HepG2 (cell line): ENCODE measurements around the gene P3H2.

Source experiments
- ATF1 ChIP-seq: IDR thresholded peaks from 2 replicates; pipeline ENCODE4 v1.6.1; 2016; ENCODE audit warnings: mild to moderate bottlenecking, control low read depth
- CTCF ChIP-seq: sonication (generic); formaldehyde crosslinking; IDR thresholded peaks from 2 replicates; pipeline ENCODE4 v1.5.0; 2020; ENCODE audit warnings: mild to moderate bottlenecking, missing genetic modification reagents, moderate library complexity
- E2F5 ChIP-seq: sonication (generic); formaldehyde crosslinking; conservative IDR thresholded peaks from 2 replicates; pipeline ENCODE4 v1.4.0; 2020; ENCODE audit warnings: missing genetic modification reagents
- ETV6 ChIP-seq: sonication (generic); formaldehyde crosslinking; conservative IDR thresholded peaks from 2 replicates; pipeline ENCODE4 v1.4.0; 2020; ENCODE audit warnings: missing genetic modification reagents
- EZH2 ChIP-seq: conservative IDR thresholded peaks from 2 replicates; pipeline ENCODE4 v1.6.1; 2012; ENCODE audit warnings: mild to moderate bottlenecking, low read depth, low read length, moderate library complexity
- FOXK2 ChIP-seq: fragments of 450-650 bp; IDR thresholded peaks from 2 replicates; pipeline ENCODE4 v1.6.1; 2016
- GTF2F1 ChIP-seq: fragments of 150-350 bp; IDR thresholded peaks from 2 replicates; pipeline ENCODE4 v1.6.1; 2014; ENCODE audit warnings: low read length
- KDM1A ChIP-seq: IDR thresholded peaks from 2 replicates; pipeline ENCODE4 v1.6.1; 2016; ENCODE audit warnings: missing compliant biosample characterization
- KLF13 ChIP-seq: sonication (generic); formaldehyde crosslinking; IDR thresholded peaks from 2 replicates; pipeline ENCODE4 v1.4.0; 2020; ENCODE audit warnings: mild to moderate bottlenecking, missing genetic modification reagents
- NR2C2 ChIP-seq: sonication (generic); formaldehyde crosslinking; IDR thresholded peaks from 2 replicates; pipeline ENCODE4 v1.4.0; 2020; ENCODE audit warnings: missing genetic modification reagents, mild to moderate bottlenecking, moderate library complexity, borderline replicate concordance
- POLR2A ChIP-seq, 2 experiments: IDR thresholded peaks; 2 replicates each; pipeline ENCODE4 v1.6.1; 2011; ENCODE audit warnings: low read depth in 2 of 2, low read length in 2 of 2, mild to moderate bottlenecking in 1 of 2, moderate library complexity in 1 of 2; ENCODE audit not compliant: insufficient read depth in 1 of 2
- RAD51 ChIP-seq: fragments of 450-650 bp; IDR thresholded peaks from 2 replicates; pipeline ENCODE4 v1.6.1; 2016; ENCODE audit warnings: borderline replicate concordance
- TCF7 ChIP-seq: sonication (generic); IDR thresholded peaks from 2 replicates; pipeline ENCODE4 v1.6.1; 2016; ENCODE audit warnings: antibody characterized with exemption, low read depth
- ZNF891 ChIP-seq: sonication (generic); formaldehyde crosslinking; IDR thresholded peaks from 2 replicates; pipeline ENCODE4 v1.5.0; 2020; ENCODE audit warnings: mild to moderate bottlenecking, missing genetic modification reagents

- TF ChIP-seq CTCF (CRISPR knock-in tag): no peak
- TF ChIP-seq NR2C2 (CRISPR knock-in tag): no peak
- no peak for TF ChIP-seq FOXK2
- no peak for TF ChIP-seq ATF1
- no peak for TF ChIP-seq POLR2A (IDR thresholded peaks at IDR 0.05; ENCODE audit: insufficient read depth in 1 of 2, low read depth in 2 of 2, low read length in 2 of 2)
- no peak for TF ChIP-seq ETV6 (CRISPR knock-in tag)
- no peak for TF ChIP-seq GTF2F1
- TF ChIP-seq EZH2: no peak
- no peak for TF ChIP-seq RAD51
- TF ChIP-seq KDM1A: no peak
- TF ChIP-seq TCF7: no peak
- no peak for TF ChIP-seq E2F5
- no peak for TF ChIP-seq ZNF891 (CRISPR knock-in tag)
- TF ChIP-seq KLF13: no peak
These were observed 31.8 kb downstream of the P3H2 start for GRCh38 chr3:190088890-190089289.
